GM21786 (cell line): Measurements from ENCODE around the gene DNAH11.
"Not testable (repeated sequence)": the region's sequence is repeated elsewhere in the genome, so short reads cannot be mapped to it uniquely, and the experiment has no call there.

ENCODE experiments used
- ATAC-seq: cut with Tn5 transposase; IDR thresholded peaks from one replicate; pipeline ENCODE4 v1.9.1; 2021; ENCODE audit not compliant: unreplicated experiment

DNAH11 gene

GRCh38 chr7:21616091-21616490, 73.3 kb downstream of the DNAH11 start:
- ATAC-seq, result no peak

GRCh38 chr7:21616796-21617436, 74.1 kb downstream of the DNAH11 start:
- ATAC-seq, result no peak

- no peak for ATAC-seq
Observed at GRCh38 chr7:21617513-21617912, 74.7 kb downstream of the DNAH11 start.

GRCh38 chr7:21617916-21618390, 75.1 kb downstream of the DNAH11 start:
- ATAC-seq, result no peak

DNA sequence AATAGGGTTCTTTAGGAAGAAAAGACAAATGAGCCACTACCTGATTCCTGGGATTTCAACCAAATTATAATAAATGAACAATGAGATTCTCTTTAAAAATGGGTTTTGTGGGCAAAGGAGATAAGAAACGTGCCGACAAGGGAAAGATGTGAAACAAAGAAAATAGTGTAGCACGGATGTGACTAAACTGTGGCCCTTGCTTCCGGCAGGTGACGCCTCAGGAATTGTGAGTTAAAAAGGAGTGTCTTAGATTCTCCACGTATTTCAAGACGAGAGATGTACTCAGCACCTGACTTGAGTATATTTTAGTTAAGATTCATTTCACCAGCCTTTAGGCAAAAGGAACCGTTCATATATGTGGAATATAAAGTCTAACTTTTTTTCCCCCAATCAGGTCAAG, 75.9 kb downstream of the DNAH11 start:
- no peak for ATAC-seq

- no peak for ATAC-seq
Observed at GRCh38 chr7:21620054-21620453, 77.2 kb downstream of the DNAH11 start.

GRCh38 chr7:21624320-21624719, 81.5 kb downstream of the DNAH11 start:
- ATAC-seq, result no peak

GRCh38 chr7:21636694-21637093, 93.9 kb downstream of the DNAH11 start:
- no peak for ATAC-seq

- no peak for ATAC-seq
Observed at GRCh38 chr7:21639206-21639868, 96.5 kb downstream of the DNAH11 start.

GRCh38 chr7:21640105-21640504, 97.3 kb downstream of the DNAH11 start:
- ATAC-seq, result no peak

DNA sequence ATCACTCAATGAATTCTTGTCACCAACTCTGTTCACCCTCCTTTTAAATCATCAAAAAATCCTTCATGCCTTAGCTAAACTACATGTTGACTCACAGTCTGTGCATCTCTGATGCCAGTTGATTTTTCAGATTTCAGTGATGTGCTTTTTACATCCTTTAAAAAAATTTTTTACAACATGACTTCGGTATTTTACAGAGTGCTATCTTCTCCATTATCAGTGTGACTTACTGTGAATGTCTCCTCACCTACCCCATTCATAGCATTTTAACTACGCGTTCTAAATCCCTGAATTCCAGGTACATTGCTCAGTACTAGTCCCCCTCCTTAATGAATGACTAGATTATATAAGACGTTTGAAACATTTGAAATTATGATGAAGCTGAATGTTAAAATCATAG, 98.7 kb downstream of the DNAH11 start:
- no peak for ATAC-seq

DNA sequence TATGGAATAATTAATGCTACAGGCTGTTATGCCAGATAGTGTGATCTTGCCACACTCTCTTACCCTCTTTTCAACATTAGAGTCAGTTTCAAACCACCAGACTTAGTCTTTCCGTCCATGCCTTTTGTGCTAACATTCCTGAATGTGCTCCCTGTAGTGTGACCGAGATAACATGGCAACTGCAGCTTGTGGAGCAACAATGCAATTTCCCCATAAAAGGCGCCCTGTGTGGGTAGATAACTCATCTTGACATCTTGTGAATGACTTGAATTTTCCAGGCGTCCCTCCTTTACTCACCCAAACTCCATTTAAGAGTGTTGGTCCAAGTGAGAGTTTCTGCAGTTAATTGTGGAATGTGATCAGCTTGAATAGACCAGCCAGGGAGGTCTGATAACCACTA, 99.6 kb downstream of the DNAH11 start:
- no peak for ATAC-seq

DNA sequence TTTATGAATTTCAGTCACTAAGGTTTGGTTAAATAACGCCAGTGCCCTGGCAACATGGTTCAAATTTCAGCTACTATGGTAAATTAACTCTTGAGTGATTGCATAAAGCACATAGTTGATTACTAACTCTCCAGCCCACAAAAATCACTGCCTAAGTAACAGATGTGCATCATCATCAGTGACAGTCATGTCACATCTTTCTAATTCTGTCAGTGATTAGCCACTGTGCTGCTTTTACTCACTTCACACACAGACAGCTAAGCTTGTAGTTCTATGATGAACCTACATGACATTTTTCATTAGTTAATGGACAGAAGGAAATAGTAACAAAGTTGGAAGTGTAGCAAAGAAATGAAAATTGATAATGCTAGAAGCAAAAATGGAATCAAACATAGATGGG, 108.9 kb downstream of the DNAH11 start:
- no peak for ATAC-seq

DNA sequence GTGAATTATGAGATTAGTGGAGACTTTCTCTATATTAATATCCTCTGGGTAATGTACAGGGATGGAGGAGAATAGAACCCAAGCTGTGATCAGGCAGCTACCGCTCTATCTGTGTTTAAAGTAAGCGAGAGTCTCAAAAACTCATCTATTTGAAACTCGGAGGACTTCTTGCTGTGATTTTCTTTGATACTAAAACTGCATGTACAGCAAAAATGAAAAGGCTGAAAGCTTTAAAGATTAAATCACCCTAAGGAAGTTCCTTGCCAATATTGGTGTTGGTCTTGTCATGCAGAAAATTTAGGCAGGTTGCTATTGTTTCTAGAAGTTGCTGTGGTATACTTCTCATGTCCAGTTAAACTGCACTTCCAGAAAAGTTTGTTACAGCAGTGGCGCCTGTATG, 110.8 kb downstream of the DNAH11 start:
- ATAC-seq, result no peak

GRCh38 chr7:21656081-21656480, 113.2 kb downstream of the DNAH11 start:
- ATAC-seq, result no peak

DNA sequence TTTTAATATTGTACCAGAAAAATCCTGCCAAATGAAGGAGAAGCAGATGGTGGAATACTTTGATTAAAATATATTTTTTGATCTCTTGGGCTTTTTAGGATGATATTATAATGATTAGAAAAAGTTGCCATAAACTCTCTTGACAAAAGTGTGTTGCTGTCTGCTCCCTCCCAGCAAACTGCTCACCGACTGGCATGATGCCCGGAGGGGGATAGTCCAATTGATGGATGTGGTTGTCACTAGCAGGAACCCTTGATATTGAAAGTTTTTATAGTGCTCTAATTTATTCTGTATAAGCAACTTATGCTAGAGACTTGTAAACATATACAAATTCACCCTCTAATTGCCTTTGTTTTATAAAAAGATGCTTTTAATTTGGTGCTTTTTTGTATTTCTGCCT, 114.0 kb downstream of the DNAH11 start:
- ATAC-seq, result no peak

DNA sequence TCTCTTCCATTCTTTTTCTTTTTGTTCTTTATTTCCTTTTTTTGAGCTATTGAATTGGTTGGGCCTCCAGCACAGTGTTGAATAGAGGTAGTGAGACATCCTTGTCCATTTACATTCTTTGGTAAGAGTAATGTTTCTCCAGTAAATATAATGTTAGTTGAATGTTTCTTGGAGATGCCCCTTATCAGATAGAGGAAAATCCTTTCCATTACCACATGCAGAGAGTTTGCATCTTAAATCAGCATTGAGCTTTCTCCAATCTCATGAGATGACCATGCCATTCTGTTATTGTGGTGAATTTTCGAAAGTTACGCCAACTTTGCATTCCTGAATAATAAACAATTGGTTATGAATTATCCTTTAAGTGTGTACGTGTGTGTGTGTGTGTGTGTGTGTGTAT, 127.7 kb downstream of the DNAH11 start:
- ATAC-seq, result no peak

- ATAC-seq, result peak; percentile 68
Observed at GRCh38 chr7:21671859-21672258, 129.0 kb downstream of the DNAH11 start.

DNA sequence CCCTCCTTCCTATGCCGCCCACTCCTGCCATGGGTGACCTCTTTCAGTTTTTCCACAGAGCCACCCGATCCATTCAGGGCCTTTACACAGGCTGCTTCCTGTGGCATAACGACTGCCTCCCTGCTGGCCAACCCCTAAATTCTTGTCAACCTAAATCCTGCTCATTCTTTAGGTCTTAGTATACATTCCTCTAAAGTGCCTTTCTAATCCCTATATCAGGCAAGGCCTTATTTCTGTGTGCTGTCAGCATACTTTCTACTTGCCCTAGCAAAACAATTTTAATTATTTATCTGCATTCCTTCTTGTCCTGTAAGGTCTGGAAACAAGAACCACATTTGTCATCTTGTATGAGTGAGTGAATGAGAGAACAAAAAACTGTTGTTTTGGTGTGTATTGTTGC, 132.4 kb downstream of the DNAH11 start:
- no peak for ATAC-seq

DNA sequence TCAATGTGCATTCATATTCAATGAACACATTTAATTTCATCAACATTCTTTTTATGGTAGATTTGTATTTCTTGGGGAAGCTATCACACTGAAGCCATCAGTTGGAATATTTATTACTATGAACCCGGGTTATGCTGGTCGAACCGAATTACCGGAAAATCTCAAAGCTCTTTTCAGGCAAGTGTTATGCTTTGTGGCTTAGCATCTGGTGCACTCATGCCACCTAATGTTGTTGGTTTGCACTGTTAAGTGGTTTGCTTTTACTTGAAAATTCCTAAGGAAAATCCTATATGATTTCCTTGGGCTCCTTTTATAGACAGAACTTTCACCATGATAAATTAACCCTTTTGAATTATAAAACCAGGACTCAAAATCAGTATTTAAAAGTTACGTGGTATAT, 147.9 kb downstream of the DNAH11 start:
- no peak for ATAC-seq

GRCh38 chr7:21691146-21691545, 148.3 kb downstream of the DNAH11 start:
- not testable (repeated sequence) for ATAC-seq

DNA sequence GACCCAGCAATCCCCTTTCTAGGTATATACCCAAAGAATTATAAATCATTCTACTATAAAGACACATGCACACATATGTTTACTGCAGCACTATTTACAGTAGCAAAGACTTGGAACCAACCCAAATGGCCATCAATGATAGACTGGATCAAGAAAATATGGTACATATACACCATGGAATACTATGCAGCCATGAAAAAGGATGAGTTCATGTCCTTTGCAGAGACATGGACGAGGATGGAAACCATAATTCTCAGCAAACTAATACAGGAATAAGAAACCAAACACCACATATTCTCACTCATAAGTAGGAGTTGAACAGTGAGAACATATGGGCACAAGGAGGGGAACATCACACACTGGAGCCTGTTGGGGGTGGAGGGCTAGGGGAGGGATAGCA, 157.7 kb downstream of the DNAH11 start:
- not testable (repeated sequence) for ATAC-seq

GRCh38 chr7:21702303-21702702, 159.5 kb downstream of the DNAH11 start:
- ATAC-seq, result no peak
